Upper lobe of left lung (tissue), 4 donors: Measurements from ENCODE around the gene THTPA.
"Not testable (repeated sequence)": the region's sequence is repeated elsewhere in the genome, so short reads cannot be mapped to it uniquely, and the experiment has no call there.

Experiments
- EP300 ChIP-seq, 4 donors: sonication (generic); formaldehyde crosslinking; IDR thresholded peaks; one replicate each; pipeline ENCODE4 v1.5.1; 2017; ENCODE audit warnings: antibody characterized with exemption in 4 of 4, control low read depth in 2 of 4
- POLR2A ChIP-seq, 4 donors: fragments of 450-650 bp; IDR thresholded peaks; one replicate each; pipeline ENCODE4 v1.5.1; 2016 to 2017; ENCODE audit warnings: antibody characterized with exemption in 4 of 4, mild to moderate bottlenecking in 2 of 4
- POLR2AphosphoS5 ChIP-seq, 2 donors: sonication (generic); formaldehyde crosslinking; IDR thresholded peaks; one replicate each; pipeline ENCODE4 v1.5.1; 2017; ENCODE audit warnings: antibody characterized with exemption in 2 of 2
- TF ChIP-seq, protein P1 (sequence below), 6 experiments: fragments of 450-650 bp in 4 of 6; fragments of 200-600 bp in 2 of 6; sonication (generic) in 2 of 6; IDR thresholded peaks; one replicate each; pipeline ENCODE4 v1.5.1; 2016 to 2019; ENCODE audit warnings: antibody characterized with exemption in 6 of 6

DNA sequence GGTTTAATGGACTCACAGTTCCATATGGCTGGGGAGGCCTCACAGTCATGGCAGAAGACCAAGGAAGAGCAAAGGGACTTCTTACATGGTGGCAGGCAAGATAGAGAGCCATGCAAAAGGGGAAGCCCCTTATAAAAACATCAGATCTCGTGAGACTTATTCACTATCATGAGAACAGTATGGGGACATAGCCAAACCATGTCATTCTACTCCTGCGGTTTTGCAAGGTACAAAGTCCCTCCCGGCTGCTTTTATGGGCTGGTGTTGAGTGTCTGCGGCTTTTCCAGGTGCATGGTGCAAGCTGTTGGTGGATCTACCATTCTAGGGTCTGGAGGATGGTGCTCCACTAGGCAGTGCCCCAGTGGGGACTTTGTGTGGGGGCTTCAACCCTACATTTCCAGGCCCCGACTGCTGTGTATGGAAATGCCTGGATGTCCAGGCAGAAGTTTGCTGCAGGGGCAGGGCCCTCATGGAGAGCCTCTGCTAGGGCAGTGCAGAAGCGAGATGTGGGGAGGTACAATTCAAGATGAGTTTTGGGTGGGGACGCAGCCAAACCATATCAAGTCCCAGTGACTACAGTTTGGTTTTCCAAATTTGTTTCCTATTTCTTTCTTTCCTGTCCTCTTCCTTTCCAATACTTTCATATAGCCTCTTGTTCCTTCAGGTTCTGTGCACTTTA is 53.5 kb downstream of the THTPA start:
- TF ChIP-seq, protein P1, sequence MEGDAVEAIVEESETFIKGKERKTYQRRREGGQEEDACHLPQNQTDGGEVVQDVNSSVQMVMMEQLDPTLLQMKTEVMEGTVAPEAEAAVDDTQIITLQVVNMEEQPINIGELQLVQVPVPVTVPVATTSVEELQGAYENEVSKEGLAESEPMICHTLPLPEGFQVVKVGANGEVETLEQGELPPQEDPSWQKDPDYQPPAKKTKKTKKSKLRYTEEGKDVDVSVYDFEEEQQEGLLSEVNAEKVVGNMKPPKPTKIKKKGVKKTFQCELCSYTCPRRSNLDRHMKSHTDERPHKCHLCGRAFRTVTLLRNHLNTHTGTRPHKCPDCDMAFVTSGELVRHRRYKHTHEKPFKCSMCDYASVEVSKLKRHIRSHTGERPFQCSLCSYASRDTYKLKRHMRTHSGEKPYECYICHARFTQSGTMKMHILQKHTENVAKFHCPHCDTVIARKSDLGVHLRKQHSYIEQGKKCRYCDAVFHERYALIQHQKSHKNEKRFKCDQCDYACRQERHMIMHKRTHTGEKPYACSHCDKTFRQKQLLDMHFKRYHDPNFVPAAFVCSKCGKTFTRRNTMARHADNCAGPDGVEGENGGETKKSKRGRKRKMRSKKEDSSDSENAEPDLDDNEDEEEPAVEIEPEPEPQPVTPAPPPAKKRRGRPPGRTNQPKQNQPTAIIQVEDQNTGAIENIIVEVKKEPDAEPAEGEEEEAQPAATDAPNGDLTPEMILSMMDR (IDR thresholded peaks at IDR 0.05) = not testable (repeated sequence)
- not testable (repeated sequence) for TF ChIP-seq POLR2A, POLR2AphosphoS5, EP300 (IDR thresholded peaks at IDR 0.05)
